Endothelial cell of umbilical vein (primary cell): ENCODE results near the gene ATF1.

ENCODE experiments used
- CTCF ChIP-seq, 2 donors: IDR thresholded peaks; 1 replicate in 1 of 2; 2 replicates in 1 of 2; pipeline ENCODE4 v1.5.1; 2011; ENCODE audit warnings: low read length in 2 of 2, mild to moderate bottlenecking in 2 of 2, moderate library complexity in 2 of 2, control low read depth in 1 of 2, inconsistent platforms in 1 of 2, low read depth in 1 of 2; ENCODE audit not compliant: insufficient read depth in 1 of 2; ENCODE audit errors: extremely low read depth in 1 of 2
- EZH2 ChIP-seq: IDR thresholded peaks from 2 replicates; pipeline ENCODE4 v1.6.1; 2012; ENCODE audit warnings: borderline replicate concordance, low read depth, mild to moderate bottlenecking, moderate library complexity, low read length, inconsistent platforms; ENCODE audit not compliant: severe bottlenecking
- FOS ChIP-seq: IDR thresholded peaks from 2 replicates; pipeline ENCODE4 v1.6.1; 2011; ENCODE audit warnings: mild to moderate bottlenecking, low read length, moderate library complexity, borderline replicate concordance; ENCODE audit not compliant: insufficient read depth
- GATA2 ChIP-seq: IDR thresholded peaks from 2 replicates; pipeline ENCODE4 v1.7.0; 2011; ENCODE audit warnings: low read depth, mild to moderate bottlenecking, moderate library complexity, mixed read lengths, low read length; ENCODE audit not compliant: insufficient read length, insufficient read depth
- JUN ChIP-seq: IDR thresholded peaks from 2 replicates; pipeline ENCODE4 v1.6.1; 2011; ENCODE audit warnings: borderline replicate concordance, low read depth; ENCODE audit not compliant: insufficient read length, insufficient read depth
- MAX ChIP-seq: IDR thresholded peaks from 2 replicates; pipeline ENCODE4 v1.6.1; 2011; ENCODE audit not compliant: insufficient read depth, insufficient read length
- POLR2A ChIP-seq: IDR thresholded peaks from 2 replicates; pipeline ENCODE4 v1.6.1; 2012; ENCODE audit warnings: low read depth, mild to moderate bottlenecking, control low read depth, low read length
- POLR2AphosphoS5 ChIP-seq: IDR thresholded peaks from 2 replicates; pipeline ENCODE4 v1.6.1; 2012; ENCODE audit warnings: low read depth, mild to moderate bottlenecking, control low read depth, low read length, moderate library complexity; ENCODE audit not compliant: insufficient read depth

- TF ChIP-seq CTCF (IDR thresholded peaks at IDR 0.05; ENCODE audit: extremely low read depth in 1 of 2, insufficient read depth in 1 of 2, low read depth in 1 of 2, low read length in 2 of 2) (no peak), FOS (no peak), POLR2A (no peak), POLR2AphosphoS5 (no peak), MAX (no peak), EZH2 (no peak), JUN (no peak), GATA2 (no peak)
These were observed 16.1 kb downstream of the ATF1 start for GRCh38 chr12:50780013-50780412.
